Coronary artery (tissue), 2 donors: ENCODE data around the gene IRF5.

ENCODE experiments used
- DNase-seq: peaks from one replicate; pipeline ENCODE4 v3.0.0-alpha.2; 2017; ENCODE audit warnings: low spot score
- H3K27ac ChIP-seq, 2 donors: fragments of 200-600 bp; sonication (generic); one replicate each; pipeline ENCODE4 v1.5.1; 2016 to 2019
- H3K4me3 ChIP-seq: fragments of 200-600 bp; sonication (generic); 2 replicates; pipeline ENCODE4 v1.5.1; 2016; ENCODE audit warnings: mild to moderate bottlenecking, moderate library complexity
- TF ChIP-seq, protein P1 (sequence below): fragments of 200-600 bp; sonication (generic); IDR thresholded peaks from one replicate; pipeline ENCODE4 v1.5.1; 2019; ENCODE audit warnings: antibody characterized with exemption

IRF5 gene, protein sequence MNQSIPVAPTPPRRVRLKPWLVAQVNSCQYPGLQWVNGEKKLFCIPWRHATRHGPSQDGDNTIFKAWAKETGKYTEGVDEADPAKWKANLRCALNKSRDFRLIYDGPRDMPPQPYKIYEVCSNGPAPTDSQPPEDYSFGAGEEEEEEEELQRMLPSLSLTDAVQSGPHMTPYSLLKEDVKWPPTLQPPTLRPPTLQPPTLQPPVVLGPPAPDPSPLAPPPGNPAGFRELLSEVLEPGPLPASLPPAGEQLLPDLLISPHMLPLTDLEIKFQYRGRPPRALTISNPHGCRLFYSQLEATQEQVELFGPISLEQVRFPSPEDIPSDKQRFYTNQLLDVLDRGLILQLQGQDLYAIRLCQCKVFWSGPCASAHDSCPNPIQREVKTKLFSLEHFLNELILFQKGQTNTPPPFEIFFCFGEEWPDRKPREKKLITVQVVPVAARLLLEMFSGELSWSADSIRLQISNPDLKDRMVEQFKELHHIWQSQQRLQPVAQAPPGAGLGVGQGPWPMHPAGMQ

DNA sequence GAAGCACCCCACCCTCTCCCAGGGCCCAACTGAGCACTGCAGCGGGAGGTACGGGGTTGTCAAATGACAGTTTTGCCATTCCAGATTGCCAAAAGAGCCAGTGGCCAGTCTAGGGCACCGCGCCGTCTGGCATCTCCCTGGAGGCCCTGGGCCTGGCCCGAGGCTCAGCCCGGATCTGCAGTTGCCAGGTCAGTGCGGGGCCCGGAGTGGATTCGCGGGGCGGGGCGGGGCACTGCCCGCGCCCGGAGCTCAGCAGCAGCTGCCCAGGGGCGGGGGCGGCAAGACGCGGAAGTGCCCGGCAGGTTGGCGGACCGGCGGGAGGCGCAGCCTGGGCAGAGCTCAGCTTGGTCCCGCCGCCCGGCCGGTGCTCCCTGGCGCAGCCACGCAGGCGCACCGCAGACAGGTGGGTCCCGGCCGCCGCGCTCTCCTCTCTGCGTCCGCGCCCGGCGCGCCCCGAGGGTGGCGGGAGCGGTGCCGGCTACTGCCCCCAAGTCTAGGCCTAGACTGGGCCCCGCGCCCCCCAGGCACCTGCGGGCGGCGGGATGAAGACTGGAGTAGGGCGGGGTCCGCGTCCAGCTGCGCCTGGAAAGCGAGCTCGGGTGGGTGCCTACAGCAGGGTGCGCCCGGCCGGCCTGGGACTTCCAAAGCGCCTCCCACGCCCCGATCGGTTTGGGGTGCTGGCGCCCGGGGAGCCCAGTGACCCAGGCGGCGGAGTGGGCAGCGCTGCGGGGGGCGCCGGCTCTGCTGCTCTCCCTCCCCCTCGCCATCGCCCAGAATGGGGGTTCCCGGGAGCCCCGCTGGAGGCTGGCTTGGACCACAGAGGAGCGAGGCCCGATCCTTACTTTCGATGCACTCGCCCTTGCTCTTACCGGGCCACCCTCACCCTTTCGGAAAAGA is at the start of gene IRF5:
IRF5 (plus strand) TSS at position 281 of the 897 bp plus-strand sequence. CDS start 4,155 bp downstream, outside the sequence.
- TF ChIP-seq, protein P1, sequence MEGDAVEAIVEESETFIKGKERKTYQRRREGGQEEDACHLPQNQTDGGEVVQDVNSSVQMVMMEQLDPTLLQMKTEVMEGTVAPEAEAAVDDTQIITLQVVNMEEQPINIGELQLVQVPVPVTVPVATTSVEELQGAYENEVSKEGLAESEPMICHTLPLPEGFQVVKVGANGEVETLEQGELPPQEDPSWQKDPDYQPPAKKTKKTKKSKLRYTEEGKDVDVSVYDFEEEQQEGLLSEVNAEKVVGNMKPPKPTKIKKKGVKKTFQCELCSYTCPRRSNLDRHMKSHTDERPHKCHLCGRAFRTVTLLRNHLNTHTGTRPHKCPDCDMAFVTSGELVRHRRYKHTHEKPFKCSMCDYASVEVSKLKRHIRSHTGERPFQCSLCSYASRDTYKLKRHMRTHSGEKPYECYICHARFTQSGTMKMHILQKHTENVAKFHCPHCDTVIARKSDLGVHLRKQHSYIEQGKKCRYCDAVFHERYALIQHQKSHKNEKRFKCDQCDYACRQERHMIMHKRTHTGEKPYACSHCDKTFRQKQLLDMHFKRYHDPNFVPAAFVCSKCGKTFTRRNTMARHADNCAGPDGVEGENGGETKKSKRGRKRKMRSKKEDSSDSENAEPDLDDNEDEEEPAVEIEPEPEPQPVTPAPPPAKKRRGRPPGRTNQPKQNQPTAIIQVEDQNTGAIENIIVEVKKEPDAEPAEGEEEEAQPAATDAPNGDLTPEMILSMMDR, result no peak
- no peak for DNase-seq
- peak within 1 kb of the TSS in 1 of 2 donors; percentile 79 for H3K27ac ChIP-seq
- peak within 1 kb of the TSS; percentile 83 for H3K4me3 ChIP-seq

DNA sequence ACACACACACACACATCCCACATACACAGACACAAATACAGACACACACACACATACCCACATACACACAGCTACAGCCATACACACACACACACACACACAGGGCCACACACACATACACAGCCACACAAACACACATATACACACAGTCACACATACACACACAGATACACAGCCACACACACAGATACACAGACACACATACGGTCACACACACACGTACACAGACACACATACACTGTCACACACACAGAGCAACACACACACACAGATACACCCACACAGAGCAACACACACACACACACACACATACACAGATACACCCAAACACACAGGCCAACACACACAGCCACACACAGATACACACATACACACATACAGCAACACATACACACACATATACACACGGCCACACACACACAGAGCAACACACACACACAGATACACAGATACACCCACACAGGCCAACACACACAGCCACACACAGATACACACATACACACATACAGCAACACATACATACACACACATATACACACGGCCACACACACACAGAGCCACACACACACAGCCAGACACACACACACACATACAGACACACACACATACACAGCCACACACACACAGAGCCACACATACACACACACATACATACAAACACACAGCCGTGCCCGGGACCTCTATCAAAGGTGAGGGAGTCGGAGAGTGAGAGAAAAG is 49.5 kb upstream of the IRF5 start:
- TF ChIP-seq, protein P1, result no peak
- Histone ChIP-seq H3K27ac (no peak overlapping the region), H3K4me3 (no peak overlapping the region)
- no peak for DNase-seq

DNA sequence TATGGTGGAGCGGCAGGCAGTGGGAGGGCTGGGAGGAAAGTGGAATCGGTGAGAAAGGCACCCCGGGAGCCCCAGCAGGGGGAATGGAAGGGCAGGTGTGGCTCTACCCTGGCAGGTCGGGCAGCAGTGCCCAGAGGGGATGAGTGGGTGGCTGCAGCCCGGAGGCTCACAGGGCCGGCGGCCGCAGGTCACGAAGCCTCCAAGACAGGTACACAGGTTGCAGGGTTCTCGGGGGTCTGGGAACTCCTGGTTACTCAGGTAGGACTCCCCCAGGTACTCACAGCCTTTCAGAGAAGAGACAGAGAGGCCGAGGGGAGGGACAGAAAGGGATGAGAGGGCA is 49.0 kb upstream of the IRF5 start:
- no peak overlapping the region for H3K4me3 ChIP-seq
- no peak overlapping the region for H3K27ac ChIP-seq
- TF ChIP-seq, protein P1, result no peak
- DNase-seq, result no peak

- no peak for DNase-seq
- Histone ChIP-seq H3K4me3 (no peak overlapping the region), H3K27ac (no peak overlapping the region)
- TF ChIP-seq, protein P1, result no peak
Measured at GRCh38 chr7:128889121-128889520, 48.6 kb upstream of the IRF5 start.

- TF ChIP-seq, protein P1, result no peak
- no peak for DNase-seq
- Histone ChIP-seq H3K4me3 (peak overlapping the region; percentile 67), H3K27ac (no peak overlapping the region)
Measured at GRCh38 chr7:128890306-128891109, 47.2 kb upstream of the IRF5 start.
